HCT116 (cell line): ENCODE measurements around the gene MAN2B1. TPM values are rescaled to one million over a fixed set of nuclear protein-coding genes. Genes with fewer than 3 reads are reported as not detected.
"Not testable (repeated sequence)": the region's sequence is repeated elsewhere in the genome, so short reads cannot be mapped to it uniquely, and the experiment has no call there.

ENCODE experiments used
- ATAC-seq: fragments of 200-7000 bp; cut with Tn5 transposase; 2 replicates; pipeline ENCODE4 v1.9.1; 2020; ENCODE audit warnings: mild to moderate bottlenecking, moderate library complexity
- BruUV-seq: library from RNA; stranded (reverse); fragments of 400-500 nt; replicated peaks from 2 replicates; lab custom pipeline; 2021; lab: Mats Ljungman, UMichigan
- CTCF ChIA-PET: fragments of 300-600 bp; sonication (Branson Sonifier 250); formaldehyde crosslinking; loops from one replicate; lab custom pipeline; 2021; ENCODE audit warnings: antibody characterized with exemption; lab: Charles Lee
- POLR2A ChIA-PET: fragments of 300-600, 350-600 bp; sonication (Branson Sonifier 250); formaldehyde crosslinking; loops from one replicate; lab custom pipeline; 2021; ENCODE audit warnings: antibody characterized with exemption; lab: Charles Lee
- RAD21 ChIA-PET, 2 experiments: fragments of 300-600 bp; sonication (Branson Sonifier 250); formaldehyde crosslinking; loops; one replicate each; lab custom pipeline; 2023; ENCODE audit warnings: low total read pairs in 2 of 2; ENCODE audit not compliant: uncharacterized antibody in 2 of 2, unreplicated experiment in 2 of 2, low non-redundant PET in 1 of 2; lab: Charles Lee
- DNase-seq: peaks from one replicate; pipeline ENCODE4 v3.0.0-alpha.2; 2010; ENCODE audit warnings: low read depth, low spot score
- H2AFZ ChIP-seq: fragments of 200-600 bp; shearing (Covaris generic), sonication (generic); 2 replicates; pipeline ENCODE4 v1.6.1; 2017; ENCODE audit warnings: low read depth, mixed run types, mixed read lengths, antibody characterized with exemption, low read length; ENCODE audit not compliant: poor library complexity, severe bottlenecking
- H3K27ac ChIP-seq: 2 replicates; pipeline ENCODE4 v1.5.1; 2012; ENCODE audit warnings: low read depth, low read length
- H3K27me3 ChIP-seq: fragments of 200-600 bp; sonication (generic); 2 replicates; pipeline ENCODE4 v1.6.1; 2016; ENCODE audit warnings: mixed run types, low read length, mixed read lengths; ENCODE audit not compliant: insufficient read depth
- H3K36me3 ChIP-seq, 2 experiments: fragments of 200-500 bp in 1 of 2; fragments of 200-600 bp in 1 of 2; sonication (Bioruptor generic) in 1 of 2; sonication (generic) in 1 of 2; 2 replicates each; pipeline versions ENCODE4 v1.5.1 to v1.6.1; 2014 to 2016; ENCODE audit warnings: low read length in 2 of 2, inconsistent platforms in 1 of 2, mixed read lengths in 1 of 2, mixed run types in 1 of 2; ENCODE audit not compliant: insufficient read depth in 2 of 2, control insufficient read depth in 1 of 2
- H3K4me1 ChIP-seq, 2 experiments: fragments of 200-600 bp in 1 of 2; sonication (generic) in 1 of 2; 2 replicates each; pipeline versions ENCODE4 v1.5.1 to v1.6.1; 2012 to 2017; ENCODE audit warnings: low read length in 2 of 2, inconsistent platforms in 1 of 2, mild to moderate bottlenecking in 1 of 2, mixed read lengths in 1 of 2, mixed run types in 1 of 2, moderate library complexity in 1 of 2; ENCODE audit not compliant: insufficient read depth in 2 of 2, control insufficient read depth in 1 of 2
- H3K4me2 ChIP-seq: fragments of 200-600 bp; sonication (generic); 2 replicates; pipeline ENCODE4 v1.6.1; 2017; ENCODE audit warnings: mixed run types, low read length, mixed read lengths
- H3K4me3 ChIP-seq, 2 experiments: fragments of 200-600 bp in 1 of 2; sonication (generic) in 1 of 2; replicated peaks in 1 of 2; 2 replicates each; pipeline ENCODE4 v1.5.1; 2011 to 2016; ENCODE audit warnings: low read length in 2 of 2, control low read depth in 1 of 2, low read depth in 1 of 2, mild to moderate bottlenecking in 1 of 2, mixed read lengths in 1 of 2, mixed run types in 1 of 2
- H3K79me2 ChIP-seq: fragments of 200-600 bp; sonication (generic); 2 replicates; pipeline ENCODE4 v1.6.1; 2017; ENCODE audit warnings: mild to moderate bottlenecking, mixed run types, low read length, moderate library complexity, mixed read lengths; ENCODE audit not compliant: insufficient read depth
- H3K9ac ChIP-seq: fragments of 200-600 bp; sonication (generic); 2 replicates; pipeline ENCODE4 v1.6.1; 2016; ENCODE audit warnings: low read length, mixed read lengths
- H3K9me2 ChIP-seq: fragments of 200-600 bp; sonication (generic), shearing (Covaris generic); 2 replicates; pipeline ENCODE4 v1.6.1; 2017; ENCODE audit warnings: mixed run types, mild to moderate bottlenecking, moderate library complexity; ENCODE audit not compliant: insufficient read depth
- H3K9me3 ChIP-seq, 2 experiments: fragments of 200-500 bp in 1 of 2; fragments of 200-600 bp in 1 of 2; sonication (Bioruptor generic) in 1 of 2; sonication (generic) in 1 of 2; 2 replicates each; pipeline ENCODE4 v1.6.1; 2014 to 2017; ENCODE audit warnings: low read length in 2 of 2, mixed read lengths in 2 of 2, inconsistent platforms in 1 of 2, low read depth in 1 of 2, mild to moderate bottlenecking in 1 of 2, mixed run types in 1 of 2, moderate library complexity in 1 of 2; ENCODE audit not compliant: control insufficient read depth in 1 of 2, insufficient read depth in 1 of 2
- H4K20me1 ChIP-seq: fragments of 200-600 bp; sonication (generic), shearing (Covaris generic); 2 replicates; pipeline ENCODE4 v1.6.1; 2017; ENCODE audit warnings: mixed run types, mild to moderate bottlenecking, moderate library complexity; ENCODE audit not compliant: insufficient read depth
- ELF1 ChIP-seq: IDR thresholded peaks from 2 replicates; pipeline ENCODE4 v1.6.1; 2012; ENCODE audit warnings: low read depth, borderline replicate concordance
- POLR2A ChIP-seq: IDR thresholded peaks from 2 replicates; pipeline ENCODE4 v1.7.0; 2011; ENCODE audit warnings: borderline replicate concordance; ENCODE audit not compliant: insufficient read depth, insufficient read length; ENCODE audit errors: extremely low read depth
- POLR2AphosphoS5 ChIP-seq: IDR thresholded peaks from 2 replicates; pipeline ENCODE4 v1.6.1; 2011; ENCODE audit warnings: mild to moderate bottlenecking, low read depth, low read length, moderate library complexity
- SIN3A ChIP-seq: IDR thresholded peaks from 2 replicates; pipeline ENCODE4 v1.6.1; 2012; ENCODE audit warnings: low read depth
- SRF ChIP-seq: IDR thresholded peaks from 2 replicates; pipeline ENCODE4 v1.6.1; 2012; ENCODE audit warnings: low read depth
- TCF7L2 ChIP-seq: IDR thresholded peaks from 2 replicates; pipeline ENCODE4 v1.7.0; 2011; ENCODE audit warnings: borderline replicate concordance, inconsistent platforms; ENCODE audit not compliant: insufficient read depth, insufficient read length; ENCODE audit errors: extremely low read depth
- YY1 ChIP-seq: IDR thresholded peaks from 2 replicates; pipeline ENCODE4 v1.6.1; 2011; ENCODE audit warnings: low read length, low read depth, moderate library complexity, mild to moderate bottlenecking; ENCODE audit not compliant: insufficient replicate concordance; ENCODE audit errors: extremely low read depth
- ZFX ChIP-seq: fragments of 450-650 bp; IDR thresholded peaks from 2 replicates; pipeline ENCODE4 v1.6.1; 2017
- ZNF274 ChIP-seq: fragments of 200-500 bp; sonication (Bioruptor generic); IDR thresholded peaks from 2 replicates; pipeline ENCODE4 v1.6.1; 2014; ENCODE audit warnings: mild to moderate bottlenecking, low read depth, low read length, inconsistent platforms
- intact Hi-C: fragments of 100-400 bp; cut with micrococcal nuclease; formaldehyde crosslinking; loops from 2 replicates; pipeline ENCODE4 v1.10.0; 2022
- total RNA-seq: library from RNA; stranded (reverse); gene quantifications from one replicate; pipeline ENCODE4 v1.2.1, GENCODE V29; 2021; ENCODE audit not compliant: unreplicated experiment
- TF ChIP-seq, protein P1 (sequence below): IDR thresholded peaks from 2 replicates; pipeline ENCODE4 v1.6.1; 2012
- TF ChIP-seq, protein P2 (sequence below): IDR thresholded peaks from 2 replicates; pipeline ENCODE4 v1.6.1; 2012
- TF ChIP-seq, protein P3 (sequence below), 3 experiments: fragments of 200-600 bp in 1 of 3; sonication (generic) in 1 of 3; IDR thresholded peaks in 2 of 3; conservative IDR thresholded peaks in 1 of 3; 2 replicates each; pipeline ENCODE4 v1.5.1; 2012 to 2017; ENCODE audit warnings: low read depth in 2 of 3, low read length in 2 of 3, antibody characterized with exemption in 1 of 3, borderline replicate concordance in 1 of 3, control low read depth in 1 of 3, mild to moderate bottlenecking in 1 of 3, mixed read lengths in 1 of 3, mixed run types in 1 of 3, moderate library complexity in 1 of 3; ENCODE audit not compliant: insufficient read depth in 1 of 3

The MAN2B1 gene
- total RNA-seq, 1 experiment from 2014 or later = 48.3 TPM

DNA sequence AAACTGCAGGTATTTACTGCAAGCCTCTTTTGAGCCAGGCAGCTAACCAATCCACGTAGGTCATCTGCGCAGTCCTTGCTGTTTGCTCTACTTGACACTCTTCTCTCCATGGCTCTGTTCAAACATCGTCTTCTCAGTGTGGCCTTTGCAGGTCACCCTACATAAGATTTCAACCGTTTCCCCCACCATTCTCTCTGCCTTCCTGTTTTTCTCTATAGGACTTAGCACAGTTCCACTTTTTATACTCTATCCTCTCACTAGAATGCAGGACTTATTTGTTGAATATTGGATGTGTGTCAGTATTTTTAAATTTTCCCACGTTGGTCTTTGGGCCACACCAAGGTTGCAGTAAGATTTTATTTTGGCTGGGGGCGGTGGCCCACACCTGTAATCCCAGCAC is 31.6 kb upstream of the MAN2B1 start (continued):
- TF ChIP-seq, protein P1, sequence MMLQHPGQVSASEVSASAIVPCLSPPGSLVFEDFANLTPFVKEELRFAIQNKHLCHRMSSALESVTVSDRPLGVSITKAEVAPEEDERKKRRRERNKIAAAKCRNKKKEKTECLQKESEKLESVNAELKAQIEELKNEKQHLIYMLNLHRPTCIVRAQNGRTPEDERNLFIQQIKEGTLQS = no peak
- TF ChIP-seq SIN3A (no peak), POLR2A (no peak)
- TF ChIP-seq, all 23 proteins: peak for 0

DNA sequence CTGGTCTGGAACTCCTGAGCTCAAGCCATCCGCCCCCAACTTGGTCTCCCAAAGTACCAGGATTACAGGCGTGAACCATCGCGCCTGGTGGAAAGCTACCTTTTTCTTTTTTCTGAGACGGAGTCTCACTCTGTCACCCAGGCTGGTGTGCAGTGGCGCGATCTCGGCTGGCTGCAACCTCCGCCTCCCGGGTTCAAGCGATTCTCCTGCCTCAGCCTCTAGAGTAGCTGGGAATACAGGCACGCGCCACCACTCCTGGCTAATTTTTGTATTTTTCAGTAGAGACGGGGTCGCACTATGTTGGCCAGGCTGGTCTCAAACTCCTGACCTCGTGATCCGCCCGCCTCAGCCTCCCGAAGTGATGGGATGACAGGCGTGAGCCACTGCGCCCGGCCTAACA is 30.9 kb upstream of the MAN2B1 start:
- H3K4me3 ChIP-seq = peak overlapping the region; percentile 88 to 92; a peak in 3 of 4 replicates
- H3K9me2 ChIP-seq, CTCF ChIA-PET, H3K79me2 ChIP-seq, BruUV-seq, ATAC-seq, DNase-seq, H4K20me1 ChIP-seq, intact Hi-C loops, H2AFZ ChIP-seq, H3K9me3 ChIP-seq, H3K27me3 ChIP-seq: not testable (repeated sequence)
- RAD21 ChIA-PET = interaction anchor here in 1 of 2 experiments (0.6 kb wide), 1 partner anchor 10 kb away, joined by 10 read pairs; no protein-coding TSS in a partner anchor
- H3K4me1 ChIP-seq = peaks cover 9 to 23% of the 10 kb centered on the region in 2 experiments; a peak in 3 of 4 replicates
- H3K27ac ChIP-seq = peak overlapping the region; percentile 53; the same call in 1 of the 2 replicates
- POLR2A ChIA-PET = interaction anchor here (0.6 to 1.6 kb wide), 4 partner anchors 16 to 117 kb away, joined by 3 to 8 read pairs (median 3); partner anchors contain the start of gene DHPS
- peaks cover 26 to 30% of the 10 kb centered on the region in 2 experiments; a peak in 3 of 4 replicates for H3K36me3 ChIP-seq
- peak overlapping the region; percentile 93 for H3K4me2 ChIP-seq
- H3K9ac ChIP-seq = peak overlapping the region; percentile 90; the same call in 1 of the 2 replicates

DNA sequence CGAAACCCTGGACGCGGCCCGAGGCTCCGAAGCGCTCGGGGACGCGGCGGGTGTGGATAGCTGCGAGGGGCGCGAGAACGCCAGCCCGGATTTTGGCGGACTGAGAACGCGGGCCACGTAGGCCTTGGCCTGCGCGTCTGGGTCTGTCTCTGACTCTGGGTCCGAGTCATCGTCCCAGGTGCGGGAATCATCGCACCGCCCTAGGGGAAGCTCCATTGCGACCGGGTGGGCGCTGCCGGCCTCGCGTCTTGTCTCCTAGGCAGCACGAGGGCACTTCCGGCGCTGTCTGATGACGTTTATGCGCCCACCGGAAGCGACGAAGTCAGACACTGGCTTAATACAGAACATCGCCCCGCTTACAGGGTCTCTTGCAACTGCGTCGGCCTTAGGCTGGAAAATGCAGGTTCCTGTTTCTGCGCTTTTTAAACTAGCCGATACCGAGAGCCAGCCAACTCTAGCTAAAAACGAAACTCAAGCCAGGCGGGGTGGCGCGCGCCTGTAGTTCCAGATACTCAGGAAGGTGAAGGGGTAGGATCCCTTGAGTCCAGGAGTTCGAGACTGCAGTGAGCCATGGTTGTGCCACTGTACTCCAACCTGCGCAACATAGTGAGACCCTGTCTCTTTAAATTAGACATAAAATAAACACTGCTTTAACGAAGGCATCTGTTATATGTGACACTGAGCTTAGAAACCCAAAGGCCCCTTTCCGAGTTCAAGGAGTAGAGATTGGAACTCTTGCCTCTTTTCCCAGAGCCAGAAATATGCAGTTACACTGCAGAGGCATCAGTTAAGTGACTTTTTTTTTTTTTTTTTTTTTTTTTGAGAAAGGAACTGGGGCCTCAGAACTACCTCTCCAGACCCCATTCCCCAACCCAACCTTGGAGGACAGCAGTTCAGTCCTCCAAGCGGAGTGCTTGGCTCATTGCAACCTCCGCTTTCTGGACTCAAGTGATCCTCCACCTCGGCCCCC is 30.1 kb upstream of the MAN2B1 start, which contains the start of gene FBXW9:
FBXW9 (minus strand) TSS at position 266 of the 970 bp plus-strand sequence; CDS start at position 216, 50 bp downstream.
- TSS peak; percentile 99 for BruUV-seq
- POLR2A ChIA-PET = interaction anchor here (0.6 to 1.6 kb wide), 4 partner anchors 15 to 118 kb away, joined by 3 to 8 read pairs (median 3); partner anchors contain the start of gene DHPS
- RAD21 ChIA-PET = interaction anchor here in 1 of 2 experiments (0.7 kb wide), 1 partner anchor 95 kb away, joined by 3 read pairs; the partner anchor contains the start of gene JUNB
- CTCF ChIA-PET = no interaction called here
- no peaks in the 10 kb centered on the region for H3K27me3 ChIP-seq
- peak within 1 kb of the TSS; percentile 93 for H3K4me2 ChIP-seq
- DNase-seq (peak; percentile 91), ATAC-seq (peak; percentile 88)
- peak within 1 kb of the TSS; percentile 90 for H3K9ac ChIP-seq
- H3K4me3 ChIP-seq = peak within 1 kb of the TSS; percentile 88 to 92
- H3K4me1 ChIP-seq = peaks cover 9 to 23% of the 10 kb centered on the region in 2 experiments; a peak in 3 of 4 replicates
- peaks cover 18 to 23% of the 10 kb centered on the region in 2 experiments; a peak in 3 of 4 replicates for H3K36me3 ChIP-seq
- no peaks in the 10 kb centered on the region for H3K9me2 ChIP-seq
- no peak within 1 kb of the TSS for H2AFZ ChIP-seq
- H3K27ac ChIP-seq = peak within 1 kb of the TSS; percentile 53
- intact Hi-C loops = no loop called here
- no peaks in the 10 kb centered on the region for H4K20me1 ChIP-seq
- no peaks in the 10 kb centered on the region for H3K9me3 ChIP-seq
- peaks cover 10% of the 10 kb centered on the region; the same call in 1 of the 2 replicates for H3K79me2 ChIP-seq
- TF ChIP-seq ELF1 (no peak; the same call in 1 of the 2 replicates), ZFX (peak; percentile 58; the same call in 1 of the 2 replicates), POLR2A (peak; percentile 71), POLR2AphosphoS5 (peak; percentile 92), TCF7L2 (no peak), YY1 (peak; percentile 56), ZNF274 (no peak), SRF (peak; percentile 96)
- TF ChIP-seq, protein P2, sequence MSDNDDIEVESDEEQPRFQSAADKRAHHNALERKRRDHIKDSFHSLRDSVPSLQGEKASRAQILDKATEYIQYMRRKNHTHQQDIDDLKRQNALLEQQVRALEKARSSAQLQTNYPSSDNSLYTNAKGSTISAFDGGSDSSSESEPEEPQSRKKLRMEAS = peak; percentile 89
- TF ChIP-seq, protein P3, sequence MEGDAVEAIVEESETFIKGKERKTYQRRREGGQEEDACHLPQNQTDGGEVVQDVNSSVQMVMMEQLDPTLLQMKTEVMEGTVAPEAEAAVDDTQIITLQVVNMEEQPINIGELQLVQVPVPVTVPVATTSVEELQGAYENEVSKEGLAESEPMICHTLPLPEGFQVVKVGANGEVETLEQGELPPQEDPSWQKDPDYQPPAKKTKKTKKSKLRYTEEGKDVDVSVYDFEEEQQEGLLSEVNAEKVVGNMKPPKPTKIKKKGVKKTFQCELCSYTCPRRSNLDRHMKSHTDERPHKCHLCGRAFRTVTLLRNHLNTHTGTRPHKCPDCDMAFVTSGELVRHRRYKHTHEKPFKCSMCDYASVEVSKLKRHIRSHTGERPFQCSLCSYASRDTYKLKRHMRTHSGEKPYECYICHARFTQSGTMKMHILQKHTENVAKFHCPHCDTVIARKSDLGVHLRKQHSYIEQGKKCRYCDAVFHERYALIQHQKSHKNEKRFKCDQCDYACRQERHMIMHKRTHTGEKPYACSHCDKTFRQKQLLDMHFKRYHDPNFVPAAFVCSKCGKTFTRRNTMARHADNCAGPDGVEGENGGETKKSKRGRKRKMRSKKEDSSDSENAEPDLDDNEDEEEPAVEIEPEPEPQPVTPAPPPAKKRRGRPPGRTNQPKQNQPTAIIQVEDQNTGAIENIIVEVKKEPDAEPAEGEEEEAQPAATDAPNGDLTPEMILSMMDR (IDR thresholded peaks at IDR 0.05 in 2 of 3, conservative IDR thresholded peaks at IDR 0.05 in 1 of 3; ENCODE audit: borderline replicate concordance in 1 of 3, insufficient read depth in 1 of 3, low read depth in 2 of 3, low read length in 2 of 3) = no peak
